ENCODE data around the gene AMER1.
"Not testable (repeated sequence)": the region's sequence is repeated elsewhere in the genome, so short reads cannot be mapped to it uniquely, and the experiment has no call there.

Gene AMER1

GRCh38 chrX:64205441-64205734 lies at the start of gene AMER1:
TSS of gene AMER1 (minus strand) at chrX:64205708. CDS start at chrX:64193286, 12,422 bp downstream.
- DNase-seq = no peak

DNA sequence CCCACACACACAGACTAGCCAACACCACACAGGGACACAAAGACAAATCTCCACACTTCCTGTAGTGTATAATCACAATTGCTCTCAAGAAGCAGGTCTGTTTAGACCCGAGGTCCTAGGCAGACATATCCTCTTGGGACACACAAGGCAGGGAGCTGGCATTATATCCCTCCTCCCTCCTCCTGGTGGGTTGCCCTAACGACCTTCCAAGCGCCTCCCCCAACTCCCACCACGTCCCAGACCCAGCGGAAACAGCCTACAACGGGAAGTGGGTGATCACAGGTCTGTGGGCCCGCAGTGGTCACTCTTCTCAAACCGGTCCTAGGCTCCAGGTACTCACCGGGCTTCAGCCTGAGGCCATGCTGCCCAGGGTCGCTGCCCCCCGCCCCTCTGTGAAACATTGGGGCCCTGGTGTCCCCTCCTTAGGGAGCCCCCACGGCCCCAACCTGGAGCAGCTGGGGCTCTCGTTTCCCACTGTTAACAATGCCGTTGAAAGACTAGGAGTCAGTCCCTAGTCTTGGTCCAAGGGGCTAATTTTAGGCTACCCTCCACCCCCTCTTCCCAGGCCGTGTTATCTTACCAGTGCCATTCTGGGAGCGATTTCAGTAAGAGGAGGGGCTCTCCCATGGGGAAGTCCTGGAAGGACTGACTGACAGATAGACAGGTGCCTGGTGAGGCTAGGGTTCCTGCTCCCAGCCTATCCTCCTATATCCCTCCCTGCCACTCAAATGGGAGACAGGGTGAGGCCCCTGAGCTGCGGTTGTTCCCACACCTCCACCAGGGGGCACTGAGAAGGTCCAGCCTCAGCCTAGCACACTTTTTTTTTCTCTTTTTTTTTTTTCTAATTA lies 24.8 kb upstream of the AMER1 start, which contains the start of gene ASB12:
ASB12 (minus strand) TSS at position 485 of the 848 bp plus-strand sequence. CDS start 4,957 bp downstream, outside the sequence.
- no peak for DNase-seq

DNA sequence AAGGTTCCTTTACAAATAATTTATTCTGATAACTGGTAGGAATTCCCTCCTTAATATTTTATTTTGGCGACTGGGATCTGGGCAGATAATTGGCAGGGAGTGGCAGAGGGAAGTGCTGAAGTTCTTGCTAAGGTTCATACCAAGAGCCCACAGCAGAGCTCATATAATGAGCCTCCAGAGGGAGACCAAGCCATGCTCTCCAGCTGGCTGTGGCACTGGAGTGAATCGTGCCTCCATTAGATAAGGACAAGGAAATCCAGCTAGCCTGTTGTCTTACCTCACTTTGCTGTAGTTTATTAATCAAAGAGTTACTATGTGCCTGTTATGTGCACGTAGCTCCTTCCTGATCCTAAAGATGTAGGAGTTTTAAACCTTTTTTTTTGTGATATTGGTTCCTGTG lies 23.6 kb upstream of the AMER1 start:
- peak; percentile 59 for DNase-seq

- no peak for DNase-seq
Observed at GRCh38 chrX:64218023-64218422, 12.5 kb upstream of the AMER1 start.

DNA sequence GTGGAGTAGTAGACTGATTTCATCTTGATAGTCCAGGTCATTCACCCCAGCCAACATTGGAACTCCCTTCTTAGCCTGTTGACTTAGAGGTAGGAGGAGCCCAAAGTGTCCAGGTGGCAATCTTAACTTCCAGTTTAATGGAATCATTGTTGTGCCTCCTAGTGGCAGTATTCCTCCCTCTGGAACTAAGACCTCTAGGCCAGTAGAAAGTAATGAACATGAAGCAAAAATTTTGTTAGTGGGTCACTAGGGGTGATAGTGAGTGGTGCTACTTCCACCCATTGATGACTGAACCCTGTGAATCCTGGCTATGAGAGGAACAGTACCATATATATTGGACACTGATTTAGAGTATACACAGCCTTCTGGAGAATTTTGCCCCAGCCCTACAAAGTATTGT lies 8.5 kb upstream of the AMER1 start:
- not testable (repeated sequence) for DNase-seq

DNA sequence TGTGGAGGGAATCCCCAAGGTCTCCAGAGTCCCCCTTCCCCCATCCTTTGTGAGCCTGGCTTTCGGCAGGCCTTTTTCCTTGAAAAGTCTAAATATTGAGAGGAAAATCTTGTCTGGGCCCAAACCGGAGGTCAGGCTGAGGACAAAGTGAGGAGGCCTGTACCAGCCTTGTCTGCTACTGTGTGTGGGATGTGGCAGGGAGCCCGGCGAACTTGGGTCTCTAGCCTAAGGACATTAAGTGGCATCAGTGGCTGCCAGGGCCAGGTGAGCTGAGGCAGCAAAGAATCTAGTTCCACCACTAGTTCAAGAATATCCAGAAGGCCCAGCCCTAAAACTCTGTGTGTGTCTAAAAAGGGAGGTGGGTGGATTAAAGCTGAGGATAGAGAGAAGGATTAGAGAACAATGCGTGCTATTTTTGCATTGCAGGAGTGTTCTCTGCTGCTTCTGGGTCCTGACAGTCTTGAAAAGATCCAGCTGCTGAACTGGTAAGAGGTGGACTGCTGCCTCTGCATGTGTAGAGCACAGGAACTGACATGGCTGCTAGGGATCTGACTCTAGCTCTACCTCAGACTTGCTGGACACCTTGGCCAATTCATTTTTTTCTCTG lies 1.2 kb upstream of the AMER1 start:
- peak; percentile 45 for DNase-seq

- DNase-seq = peak; percentile 95
Observed at GRCh38 chrX:64205735-64206501, 410 bp upstream of the AMER1 start.

DNA sequence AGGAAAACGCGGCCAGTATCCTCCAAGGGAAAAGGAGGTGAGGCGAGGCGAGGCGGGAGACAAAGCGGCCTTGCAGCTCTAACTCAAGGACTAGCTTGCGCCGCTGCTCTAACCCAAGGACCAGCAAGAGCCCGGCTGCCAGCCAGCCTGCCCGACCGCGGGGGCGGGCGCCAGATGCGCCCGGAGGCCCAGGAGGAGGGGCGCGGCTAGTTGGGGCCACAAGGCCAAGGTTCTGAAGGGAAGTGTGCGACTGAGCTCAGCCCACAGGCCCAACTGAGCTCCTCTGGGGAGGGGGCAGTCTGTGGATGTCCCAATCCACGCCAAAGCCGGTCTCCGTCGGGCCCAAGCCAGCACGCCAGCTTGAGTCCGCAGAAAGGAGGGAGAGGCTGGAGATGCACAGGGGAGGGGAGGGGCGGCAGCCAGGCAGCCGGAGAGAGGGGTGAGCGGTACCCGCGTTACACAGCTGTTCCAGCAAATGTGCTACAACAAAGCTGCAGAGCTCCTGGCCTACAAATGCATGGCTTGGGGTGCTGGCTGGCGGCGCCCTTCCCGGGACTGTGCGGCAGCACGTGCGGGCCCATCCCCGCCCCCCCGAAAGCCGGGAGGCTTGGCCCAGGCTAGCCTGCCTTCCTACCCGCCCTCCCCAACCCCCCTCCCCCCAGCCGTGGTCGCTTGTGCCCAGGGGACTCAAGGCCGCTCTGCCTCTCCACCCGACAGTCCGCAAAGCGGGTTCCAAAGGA lies 637 bp downstream of the AMER1 start:
- peak; percentile 57 for DNase-seq

DNA sequence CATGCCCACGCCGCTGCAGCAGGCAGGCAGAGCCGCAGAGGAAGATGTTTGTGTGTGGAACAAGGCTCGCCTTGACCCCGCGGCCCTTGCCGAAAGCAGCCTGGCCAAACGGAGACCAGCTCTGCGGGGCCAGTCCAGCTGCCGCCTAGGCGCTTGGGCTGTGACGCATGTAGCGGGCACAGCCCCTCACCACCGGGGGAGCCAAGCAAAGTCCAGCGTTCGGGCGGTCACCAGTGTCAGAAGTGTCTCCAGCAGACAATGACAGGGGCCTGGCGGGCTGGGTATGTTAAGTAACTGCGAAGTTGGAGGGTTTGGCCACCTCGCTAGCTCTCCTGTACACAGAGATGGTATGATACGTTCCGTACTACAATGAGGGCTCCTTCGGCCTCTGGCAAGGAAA lies 1.3 kb downstream of the AMER1 start:
- no peak for DNase-seq

DNA sequence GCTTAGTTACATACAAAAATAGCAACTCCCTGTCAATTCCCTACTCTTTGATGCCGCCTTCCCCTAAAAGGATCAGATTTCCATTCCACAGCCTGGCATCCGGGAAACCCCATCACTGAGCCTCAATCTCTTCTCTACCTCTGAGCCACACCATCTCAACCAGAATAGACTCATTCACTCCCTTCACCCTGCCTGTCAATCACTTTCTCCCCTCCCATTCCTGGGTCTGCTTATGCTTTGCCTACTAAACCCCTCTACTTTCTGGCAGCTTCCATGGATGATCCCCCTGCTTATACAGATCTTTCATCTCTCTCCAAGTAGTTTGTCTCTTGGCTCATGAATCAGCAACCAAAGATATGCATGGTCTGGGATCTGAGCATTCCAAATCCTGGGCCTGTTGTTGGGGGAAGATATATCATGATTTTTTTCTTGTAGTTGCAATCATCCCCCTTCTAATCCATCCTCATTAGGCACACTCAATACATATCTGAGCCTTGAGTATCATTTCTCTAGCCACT lies 2.6 kb downstream of the AMER1 start:
- DNase-seq = no peak

GRCh38 chrX:64198036-64198435 lies 7.5 kb downstream of the AMER1 start:
- DNase-seq = peak; percentile 49

DNA sequence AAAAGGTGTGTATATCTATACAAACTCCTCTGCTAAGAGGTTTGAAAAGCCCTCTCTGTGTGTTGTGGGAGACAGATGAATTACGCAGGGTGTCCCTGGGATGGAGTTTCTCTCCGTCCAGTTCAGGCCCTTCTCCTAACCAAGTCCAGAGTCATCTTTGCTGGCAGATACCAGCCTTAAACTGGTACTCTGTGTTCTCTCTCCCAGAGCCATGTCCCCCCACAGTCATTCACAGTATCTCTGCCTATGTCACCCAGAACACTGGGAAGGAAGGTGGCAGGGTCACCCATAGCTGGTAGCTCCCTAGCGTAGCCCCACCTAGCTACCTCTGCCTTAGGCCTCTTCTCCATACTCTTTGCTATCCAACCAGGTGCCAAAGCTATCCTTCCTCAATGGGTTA lies 8.9 kb downstream of the AMER1 start:
- DNase-seq = no peak

GRCh38 chrX:64195862-64196261 lies 9.6 kb downstream of the AMER1 start:
- no peak for DNase-seq

DNA sequence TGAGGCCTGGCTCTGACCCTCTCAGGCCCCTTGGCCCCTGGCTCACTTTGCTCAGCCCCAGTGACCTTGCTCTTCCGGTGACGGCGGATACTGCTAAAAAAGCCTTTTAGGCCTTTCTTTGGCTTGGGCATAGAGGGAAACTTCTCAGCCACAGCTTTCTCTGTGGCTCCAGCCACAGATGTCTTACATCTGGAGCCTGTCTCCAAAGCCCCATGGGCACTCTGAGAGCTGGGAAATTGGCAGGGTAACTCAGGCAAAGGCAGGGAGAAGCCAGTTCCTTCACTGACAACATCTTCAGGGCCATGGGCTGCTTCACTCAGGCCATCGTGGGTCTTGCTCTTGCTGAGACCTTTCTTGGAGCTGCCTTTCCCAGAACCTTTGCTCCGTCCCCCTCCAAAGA lies 12.8 kb downstream of the AMER1 start:
- no peak for DNase-seq

GRCh38 chrX:64192040-64192439 lies 13.5 kb downstream of the AMER1 start:
- DNase-seq = no peak

DNA sequence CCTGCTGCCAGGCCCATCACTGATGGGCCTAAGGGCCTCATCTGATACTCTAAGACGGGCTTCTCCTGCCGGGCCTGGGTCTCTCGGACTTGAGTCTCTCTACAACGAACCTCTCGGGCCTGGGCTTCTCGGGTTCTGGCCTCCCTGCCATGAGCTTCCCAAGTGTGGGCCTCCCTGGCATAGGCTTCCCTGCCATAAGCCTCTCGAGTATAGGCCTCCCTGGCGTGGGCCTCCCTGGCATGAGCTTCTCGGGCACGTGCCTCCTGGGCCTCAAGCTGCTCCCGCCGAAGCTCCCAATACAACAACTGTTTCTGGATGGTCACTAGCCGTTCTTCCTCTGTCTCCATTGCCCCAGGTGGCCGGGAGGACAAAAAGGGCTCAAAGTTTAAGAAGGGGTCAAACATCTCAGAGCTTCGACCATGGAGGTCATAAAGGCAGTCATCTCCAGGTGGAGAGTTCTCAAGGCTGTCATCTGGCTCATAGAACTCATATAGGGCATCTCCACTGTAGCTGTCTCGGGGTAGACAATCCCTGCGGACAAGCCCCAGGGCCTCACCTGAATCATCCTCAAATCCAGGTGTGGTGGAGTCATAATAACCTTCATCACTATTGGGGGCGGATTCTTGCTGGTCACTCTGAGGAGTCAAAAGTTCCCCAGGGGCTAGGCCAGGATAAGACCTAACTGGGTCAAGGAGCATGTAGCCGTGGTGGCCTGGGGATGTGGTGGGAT lies 14.1 kb downstream of the AMER1 start:
- DNase-seq = no peak

- DNase-seq = no peak
Observed at GRCh38 chrX:64190136-64190740, 15.3 kb downstream of the AMER1 start.

GRCh38 chrX:64188901-64189300 lies 16.6 kb downstream of the AMER1 start:
- DNase-seq = no peak

GRCh38 chrX:64187762-64188150 lies 17.8 kb downstream of the AMER1 start:
- no peak for DNase-seq

GRCh38 chrX:64186974-64187761 lies 18.3 kb downstream of the AMER1 start:
- DNase-seq = no peak

GRCh38 chrX:64184396-64184795 lies 21.1 kb downstream of the AMER1 start:
- no peak for DNase-seq

Measured in OCI-M1 (cell line).